CD14-positive monocyte (primary cell): ENCODE data around the gene C19orf44. TPM values are rescaled to one million over a fixed set of nuclear protein-coding genes. Genes with fewer than 3 reads are reported as not detected.
A peak's percentile ranks its signal among the peaks of the same experiment; 100 is the strongest.

ENCODE experiments used
- DNase-seq, 3 donors: peaks; one replicate each; pipeline ENCODE4 v3.0.0-alpha.2; 2011 to 2022
- H2AFZ ChIP-seq: 2 replicates; pipeline ENCODE4 v1.6.0; 2012; ENCODE audit warnings: mild to moderate bottlenecking, low read depth, low read length, inconsistent platforms; ENCODE audit not compliant: insufficient read depth, poor library complexity, severe bottlenecking
- H3K27ac ChIP-seq, 2 donors: 1 replicate in 1 of 2; 2 replicates in 1 of 2; pipeline ENCODE4 v1.5.1; 2012 to 2013; ENCODE audit warnings: low read length in 2 of 2, control low read depth in 1 of 2, inconsistent platforms in 1 of 2, low read depth in 1 of 2, mild to moderate bottlenecking in 1 of 2
- H3K27me3 ChIP-seq, 2 donors: one replicate each; pipeline versions ENCODE4 v1.6.0 to v1.6.1; 2011 to 2013; ENCODE audit warnings: low read length in 2 of 2; ENCODE audit not compliant: control insufficient read depth in 2 of 2, insufficient read depth in 2 of 2
- H3K36me3 ChIP-seq, 2 donors: replicated peaks in 1 of 2; 1 replicate in 1 of 2; 2 replicates in 1 of 2; pipeline versions ENCODE4 v1.5.1 to v1.6.1; 2012 to 2013; ENCODE audit warnings: low read length in 2 of 2, control low read depth in 1 of 2, inconsistent platforms in 1 of 2, mild to moderate bottlenecking in 1 of 2; ENCODE audit not compliant: insufficient read depth in 2 of 2, control insufficient read depth in 1 of 2
- H3K4me1 ChIP-seq, 2 donors: 1 replicate in 1 of 2; 2 replicates in 1 of 2; pipeline versions ENCODE4 v1.5.1 to v1.6.1; 2012 to 2013; ENCODE audit warnings: low read length in 2 of 2, control low read depth in 1 of 2, inconsistent platforms in 1 of 2, mild to moderate bottlenecking in 1 of 2, moderate library complexity in 1 of 2; ENCODE audit not compliant: insufficient read depth in 2 of 2, control insufficient read depth in 1 of 2
- H3K4me2 ChIP-seq: replicated peaks from 2 replicates; pipeline ENCODE3; 2012; ENCODE audit warnings: low read length, moderate library complexity, mild to moderate bottlenecking; ENCODE audit not compliant: poor library complexity, severe bottlenecking; ENCODE audit errors: extremely low read depth
- H3K4me3 ChIP-seq, 3 experiments: fragments of 200-600 bp in 1 of 3; sonication (generic) in 1 of 3; replicated peaks in 1 of 3; 1 replicate in 2 of 3; 2 replicates in 1 of 3; pipeline ENCODE4 v1.5.1; 2011 to 2013; ENCODE audit warnings: low read length in 3 of 3, mild to moderate bottlenecking in 3 of 3, control low read depth in 2 of 3, low read depth in 2 of 3, inconsistent platforms in 1 of 3, moderate library complexity in 1 of 3
- H3K79me2 ChIP-seq: 2 replicates; pipeline ENCODE4 v1.6.0; 2012; ENCODE audit warnings: mild to moderate bottlenecking, control low read depth, inconsistent platforms, low read length, moderate library complexity; ENCODE audit not compliant: insufficient read depth
- H3K9ac ChIP-seq: 2 replicates; pipeline ENCODE4 v1.6.0; 2017; ENCODE audit warnings: low read length, mild to moderate bottlenecking; ENCODE audit not compliant: insufficient read depth, poor library complexity, severe bottlenecking
- H3K9me3 ChIP-seq, 2 donors: replicated peaks in 1 of 2; 1 replicate in 1 of 2; 2 replicates in 1 of 2; pipeline versions ENCODE4 v1.5.1 to v1.6.1; 2012 to 2013; ENCODE audit warnings: low read length in 2 of 2, control low read depth in 1 of 2; ENCODE audit not compliant: control insufficient read depth in 1 of 2, insufficient read depth in 1 of 2
- H4K20me1 ChIP-seq: 2 replicates; pipeline ENCODE4 v1.6.0; 2012; ENCODE audit warnings: mild to moderate bottlenecking, low read length, control low read depth, moderate library complexity; ENCODE audit not compliant: insufficient read depth
- H3K27ac Mint-ChIP-seq, 7 donors: one replicate each; pipeline ENCODE4 v1.8.0; 2020; ENCODE audit warnings: mild to moderate bottlenecking in 7 of 7, mixed read lengths in 7 of 7, moderate library complexity in 6 of 7, inconsistent platforms in 2 of 7
- H3K27me3 Mint-ChIP-seq, 3 donors: one replicate each; pipeline ENCODE4 v1.8.0; 2021 to 2022; ENCODE audit warnings: low read depth in 3 of 3, mild to moderate bottlenecking in 3 of 3, mixed read lengths in 3 of 3, moderate library complexity in 3 of 3, inconsistent platforms in 1 of 3
- H3K36me3 Mint-ChIP-seq, 2 donors: one replicate each; pipeline ENCODE4 v1.8.0; 2020; ENCODE audit warnings: mixed read lengths in 2 of 2, inconsistent platforms in 1 of 2, mild to moderate bottlenecking in 1 of 2
- H3K4me1 Mint-ChIP-seq: one replicate; pipeline ENCODE4 v1.8.0; 2020; ENCODE audit warnings: mild to moderate bottlenecking, mixed read lengths
- H3K4me3 Mint-ChIP-seq, 2 donors: one replicate each; pipeline ENCODE4 v1.8.0; 2020; ENCODE audit warnings: mild to moderate bottlenecking in 2 of 2, mixed read lengths in 2 of 2, moderate library complexity in 1 of 2
- H3K9me3 Mint-ChIP-seq, 7 donors: one replicate each; pipeline ENCODE4 v1.8.0; 2020 to 2022; ENCODE audit warnings: mixed read lengths in 7 of 7, mild to moderate bottlenecking in 6 of 7, moderate library complexity in 6 of 7, inconsistent platforms in 2 of 7
- WGBS: methylation state at CpG from one replicate; pipeline ENCODE4 v1.1.5; 2013; ENCODE audit warnings: missing lambda C conversion rate; ENCODE audit not compliant: insufficient coverage; 5-methylcytosine and 5-hydroxymethylcytosine counted together
- intact Hi-C, 2 donors: fragments of 100-400 bp; cut with micrococcal nuclease; formaldehyde crosslinking; loops; one replicate each; pipeline versions ENCODE4 v1.15.0 to v1.15.1; 2023
- polyA plus RNA-seq, 3 donors: library from polyadenylated mRNA; depleted of rRNA in 1 of 3; unstranded in 2 of 3; stranded (reverse) in 1 of 3; fragments of 300-500 nt in 2 of 3; fragments of >200 nt in 1 of 3; fragmentation: Illumina TruSeq in 2 of 3; gene quantifications; 1 replicate in 2 of 3; 2 replicates in 1 of 3; pipeline ENCODE4 v1.2.3, GENCODE V29; 2012 to 2021
- TF ChIP-seq, protein P1 (sequence below): fragments of 200-600 bp; IDR thresholded peaks from one replicate; pipeline ENCODE4 v1.8.0; 2022; ENCODE audit warnings: antibody characterized with exemption, mild to moderate bottlenecking

The C19orf44 gene
- polyA plus RNA-seq, 3 donors: 0.58 to 0.65 TPM; not detected in 1

GRCh38 chr19:16457954-16458331, 38.3 kb upstream of the C19orf44 start:
- Mint-ChIP-seq H3K4me3 (peak overlapping the region in 1 of 2 donors; percentile 39), H3K36me3 (peaks cover 7 to 21% of the 10 kb centered on the region in 2 donors), H3K27ac (peak overlapping the region in 2 of 7 donors; percentile 3 to 43), H3K4me1 (peaks cover 54% of the 10 kb centered on the region), H3K27me3 (peaks cover 0 to 2% (median 0%) of the 10 kb centered on the region in 3 donors), H3K9me3 (no peaks in the 10 kb centered on the region)
- Histone ChIP-seq H2AFZ (no peak overlapping the region), H3K9ac (peak overlapping the region; percentile 43), H4K20me1 (peaks cover 86% of the 10 kb centered on the region), H3K9me3 (no peaks in the 10 kb centered on the region), H3K79me2 (peaks cover 99% of the 10 kb centered on the region), H3K4me2 (peak overlapping the region; percentile 8), H3K27me3 (no peaks in the 10 kb centered on the region), H3K4me3 (no peak overlapping the region), H3K36me3 (peaks cover 4% of the 10 kb centered on the region in 2 donors), H3K4me1 (peaks cover 17 to 22% of the 10 kb centered on the region in 2 donors), H3K27ac (no peak overlapping the region)
- intact Hi-C loops: no loop called here
- TF ChIP-seq, protein P1, sequence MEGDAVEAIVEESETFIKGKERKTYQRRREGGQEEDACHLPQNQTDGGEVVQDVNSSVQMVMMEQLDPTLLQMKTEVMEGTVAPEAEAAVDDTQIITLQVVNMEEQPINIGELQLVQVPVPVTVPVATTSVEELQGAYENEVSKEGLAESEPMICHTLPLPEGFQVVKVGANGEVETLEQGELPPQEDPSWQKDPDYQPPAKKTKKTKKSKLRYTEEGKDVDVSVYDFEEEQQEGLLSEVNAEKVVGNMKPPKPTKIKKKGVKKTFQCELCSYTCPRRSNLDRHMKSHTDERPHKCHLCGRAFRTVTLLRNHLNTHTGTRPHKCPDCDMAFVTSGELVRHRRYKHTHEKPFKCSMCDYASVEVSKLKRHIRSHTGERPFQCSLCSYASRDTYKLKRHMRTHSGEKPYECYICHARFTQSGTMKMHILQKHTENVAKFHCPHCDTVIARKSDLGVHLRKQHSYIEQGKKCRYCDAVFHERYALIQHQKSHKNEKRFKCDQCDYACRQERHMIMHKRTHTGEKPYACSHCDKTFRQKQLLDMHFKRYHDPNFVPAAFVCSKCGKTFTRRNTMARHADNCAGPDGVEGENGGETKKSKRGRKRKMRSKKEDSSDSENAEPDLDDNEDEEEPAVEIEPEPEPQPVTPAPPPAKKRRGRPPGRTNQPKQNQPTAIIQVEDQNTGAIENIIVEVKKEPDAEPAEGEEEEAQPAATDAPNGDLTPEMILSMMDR: no peak
- no peak for DNase-seq
- 30% methylated on average over 8 of the region's 8 CpGs for WGBS

GRCh38 chr19:16458391-16459341, 37.5 kb upstream of the C19orf44 start:
- 93% methylated on average over 17 of the region's 25 CpGs for WGBS
- Histone ChIP-seq H4K20me1 (peaks cover 93% of the 10 kb centered on the region), H3K36me3 (peaks cover 4 to 5% of the 10 kb centered on the region in 2 donors), H3K9ac (peak overlapping the region; percentile 43), H3K9me3 (no peaks in the 10 kb centered on the region), H3K27ac (no peak overlapping the region), H3K4me2 (no peak overlapping the region), H3K27me3 (no peaks in the 10 kb centered on the region), H3K79me2 (peaks cover 99% of the 10 kb centered on the region), H2AFZ (no peak overlapping the region), H3K4me3 (no peak overlapping the region), H3K4me1 (peaks cover 17 to 25% of the 10 kb centered on the region in 2 donors)
- no peak for DNase-seq
- Mint-ChIP-seq H3K36me3 (peaks cover 12 to 19% of the 10 kb centered on the region in 2 donors), H3K27ac (peak overlapping the region in 3 of 7 donors; percentile 8 to 37 (median 27)), H3K4me3 (peak overlapping the region in 1 of 2 donors; percentile 16), H3K9me3 (no peaks in the 10 kb centered on the region), H3K4me1 (peaks cover 59% of the 10 kb centered on the region), H3K27me3 (peaks cover 0 to 2% (median 0%) of the 10 kb centered on the region in 3 donors)
- intact Hi-C loops: no loop called here
- TF ChIP-seq, protein P1: no peak
